Epithelial cell of esophagus (primary cell): ENCODE results near the gene MARCHF11.
A peak's percentile ranks its signal among the peaks of the same experiment; 100 is the strongest.

Experiments used
- DNase-seq: peaks from one replicate; pipeline ENCODE4 v3.0.0; 2010; ENCODE audit warnings: low read depth
- H3K4me3 ChIP-seq: 2 replicates; pipeline ENCODE4 v1.5.1; 2011; ENCODE audit warnings: mild to moderate bottlenecking, low read length, control low read depth
- TF ChIP-seq, protein P1 (sequence below): IDR thresholded peaks from 2 replicates; pipeline ENCODE4 v1.5.1; 2011; ENCODE audit warnings: low read depth, mild to moderate bottlenecking, low read length, control low read depth, inconsistent platforms; ENCODE audit not compliant: insufficient read depth; ENCODE audit errors: missing control alignments

The MARCHF11 gene

GRCh38 chr5:16066320-16066719 lies 113.3 kb downstream of the MARCHF11 start:
- no peak for DNase-seq
- no peak overlapping the region for H3K4me3 ChIP-seq
- TF ChIP-seq, protein P1, sequence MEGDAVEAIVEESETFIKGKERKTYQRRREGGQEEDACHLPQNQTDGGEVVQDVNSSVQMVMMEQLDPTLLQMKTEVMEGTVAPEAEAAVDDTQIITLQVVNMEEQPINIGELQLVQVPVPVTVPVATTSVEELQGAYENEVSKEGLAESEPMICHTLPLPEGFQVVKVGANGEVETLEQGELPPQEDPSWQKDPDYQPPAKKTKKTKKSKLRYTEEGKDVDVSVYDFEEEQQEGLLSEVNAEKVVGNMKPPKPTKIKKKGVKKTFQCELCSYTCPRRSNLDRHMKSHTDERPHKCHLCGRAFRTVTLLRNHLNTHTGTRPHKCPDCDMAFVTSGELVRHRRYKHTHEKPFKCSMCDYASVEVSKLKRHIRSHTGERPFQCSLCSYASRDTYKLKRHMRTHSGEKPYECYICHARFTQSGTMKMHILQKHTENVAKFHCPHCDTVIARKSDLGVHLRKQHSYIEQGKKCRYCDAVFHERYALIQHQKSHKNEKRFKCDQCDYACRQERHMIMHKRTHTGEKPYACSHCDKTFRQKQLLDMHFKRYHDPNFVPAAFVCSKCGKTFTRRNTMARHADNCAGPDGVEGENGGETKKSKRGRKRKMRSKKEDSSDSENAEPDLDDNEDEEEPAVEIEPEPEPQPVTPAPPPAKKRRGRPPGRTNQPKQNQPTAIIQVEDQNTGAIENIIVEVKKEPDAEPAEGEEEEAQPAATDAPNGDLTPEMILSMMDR, result no peak

GRCh38 chr5:16065831-16066230 lies 113.8 kb downstream of the MARCHF11 start:
- no peak for DNase-seq
- H3K4me3 ChIP-seq, result no peak overlapping the region
- TF ChIP-seq, protein P1, result no peak

DNA sequence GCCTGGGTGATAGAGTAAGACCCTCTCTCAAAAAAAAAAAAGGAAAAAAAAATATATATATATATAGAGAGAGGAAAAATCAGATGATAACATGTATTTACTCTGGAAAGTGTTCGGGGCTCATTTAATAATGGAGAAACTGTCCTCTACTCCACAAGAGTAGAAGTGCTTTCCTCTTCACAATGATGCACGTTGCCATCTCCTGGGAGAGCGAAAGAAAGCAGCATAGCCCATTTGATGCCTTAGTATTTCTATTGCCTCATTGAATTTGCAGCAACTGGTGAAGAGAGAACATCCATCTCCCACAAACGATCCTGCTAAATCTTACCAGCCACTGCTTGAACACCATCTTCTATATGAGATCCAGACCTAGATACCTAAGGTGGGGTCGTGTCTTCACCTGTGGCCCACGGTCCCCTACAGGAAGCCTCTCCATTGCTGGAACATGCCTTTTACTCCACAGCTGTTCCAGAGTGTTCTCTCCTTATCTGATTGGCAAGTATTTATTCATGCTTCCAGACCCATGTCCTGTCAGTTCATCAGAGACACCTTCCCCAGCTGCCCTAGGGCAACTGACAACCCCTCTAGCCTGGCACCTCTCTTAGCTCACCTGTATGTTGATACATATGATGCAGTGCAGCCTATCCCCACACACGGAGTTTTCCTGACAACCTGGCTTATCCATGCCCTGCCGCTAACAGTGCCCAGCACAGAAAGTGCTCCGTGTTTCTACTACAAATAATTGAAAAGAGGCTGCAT lies 115.3 kb downstream of the MARCHF11 start:
- DNase-seq, result no peak
- no peak overlapping the region for H3K4me3 ChIP-seq
- TF ChIP-seq, protein P1, result no peak

DNA sequence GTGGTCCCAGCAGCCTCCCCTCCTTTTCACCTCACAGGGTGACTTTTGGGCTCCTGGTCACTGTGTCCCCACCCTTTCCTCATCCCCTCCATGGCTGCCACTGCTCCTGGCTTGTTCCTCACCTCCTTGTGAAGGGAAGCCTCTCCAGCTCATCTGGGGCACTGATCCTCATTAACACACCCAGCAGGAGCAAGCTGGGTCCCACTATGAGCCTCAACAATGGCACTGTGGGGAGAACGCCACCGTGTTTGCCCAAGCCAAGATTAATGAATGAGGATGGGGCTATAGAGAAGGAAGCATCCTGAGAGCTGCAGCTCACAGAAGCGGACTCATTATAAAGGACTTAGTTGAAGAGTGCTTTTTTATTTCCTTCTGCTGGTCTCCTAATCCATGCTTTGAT lies 118.4 kb downstream of the MARCHF11 start:
- TF ChIP-seq, protein P1, result no peak
- DNase-seq, result no peak
- no peak overlapping the region for H3K4me3 ChIP-seq

DNA sequence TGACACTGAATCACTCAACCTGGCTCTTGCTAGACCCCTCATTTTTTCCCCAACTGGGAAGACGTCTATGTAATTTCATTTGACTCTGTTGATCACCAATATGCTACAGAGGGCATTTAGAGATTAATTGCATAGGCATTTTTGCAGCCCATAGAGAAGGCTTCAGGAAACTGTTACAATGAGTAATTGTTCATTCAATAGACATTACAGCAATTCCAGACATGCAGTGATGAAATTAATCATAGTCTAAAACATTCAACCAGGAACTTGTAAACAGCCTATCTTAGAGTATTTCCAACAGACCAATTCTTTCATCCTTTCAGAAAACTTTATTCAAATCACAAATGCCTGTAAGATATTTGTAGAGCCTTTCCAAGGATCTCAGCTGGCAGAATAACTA lies 122.3 kb downstream of the MARCHF11 start:
- DNase-seq, result peak; percentile 82
- TF ChIP-seq, protein P1, result no peak
- no peak overlapping the region for H3K4me3 ChIP-seq

DNA sequence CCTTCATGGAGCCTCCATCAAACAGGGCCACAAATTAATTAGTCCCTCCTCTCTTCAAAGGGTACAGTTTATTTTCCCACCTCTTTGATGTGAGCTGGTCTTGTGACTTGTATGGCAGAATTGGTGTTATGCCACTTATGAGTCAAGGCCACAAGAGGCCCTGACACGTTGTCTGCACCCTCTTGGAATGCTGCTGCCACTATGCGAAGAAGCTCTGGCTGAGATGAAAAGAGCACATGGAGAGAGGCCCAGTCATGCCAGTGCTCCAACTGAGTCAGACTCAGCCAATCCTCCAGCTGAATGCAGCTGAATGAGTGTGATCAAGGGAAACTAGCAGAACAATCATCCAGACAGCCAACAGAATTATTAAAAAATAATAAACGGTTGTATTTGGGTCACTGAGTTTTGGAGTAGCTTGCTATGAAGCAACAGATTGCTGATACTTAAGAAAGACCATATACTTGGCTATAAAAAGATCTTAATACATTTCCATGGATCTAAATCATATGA lies 128.3 kb downstream of the MARCHF11 start:
- TF ChIP-seq, protein P1, result no peak
- H3K4me3 ChIP-seq, result no peak overlapping the region
- peak; percentile 77 for DNase-seq

DNA sequence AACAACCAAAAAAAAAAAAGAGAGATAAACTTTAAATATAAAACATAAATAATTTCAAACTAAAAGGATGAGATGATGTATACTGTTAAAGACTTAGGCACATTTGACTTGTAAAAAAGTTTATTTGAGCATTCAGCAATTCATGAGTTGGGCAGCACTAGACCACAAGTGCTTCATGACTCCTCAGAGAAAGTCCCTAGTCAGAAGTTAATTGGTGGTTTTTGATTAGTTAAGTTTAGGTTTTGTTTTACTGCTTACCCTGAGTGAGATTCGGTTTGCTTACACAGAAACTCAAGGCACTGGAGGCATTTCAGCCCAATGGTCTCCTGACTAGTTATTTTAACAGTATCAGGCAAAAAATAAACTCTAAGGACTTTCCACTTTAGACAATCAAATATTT lies 129.2 kb downstream of the MARCHF11 start:
- no peak for DNase-seq
- TF ChIP-seq, protein P1, result no peak
- no peak overlapping the region for H3K4me3 ChIP-seq
